Measurements from ENCODE around the gene TMEM38A. TPM values are rescaled to one million over a fixed set of nuclear protein-coding genes. Genes with fewer than 3 reads are reported as not detected.

The TMEM38A gene
- total and polyA plus RNA-seq, 9 of the 15 experiments (the other 6 are each of a cell fraction or from before 2014, with no cell fraction given): 0.35 to 2.1 (median 1.2) TPM

GRCh38 chr19:16627193-16627927 lies 33.6 kb upstream of the TMEM38A start (continued):
- TF ChIP-seq E2F4 (CRISPR knock-in tag; IDR thresholded peaks at IDR 0.05; ENCODE audit: low read depth): peak; percentile 28; the same call in 1 of the 2 replicates
- no peak for TF ChIP-seq TCFL5 (CRISPR knock-in tag; conservative IDR thresholded peaks at IDR 0.05)
- peak in 1 of 2 experiments; percentile 65; a peak in 2 of 4 replicates for TF ChIP-seq HDAC1 (IDR thresholded peaks at IDR 0.05)
- 0 out of 2 replicates have a peak, but pooled peaks have one; percentile 29 for TF ChIP-seq ZNF830 (CRISPR knock-in tag; IDR thresholded peaks at IDR 0.05)
- peak; percentile 74 for TF ChIP-seq SAP30 (IDR thresholded peaks at IDR 0.05; ENCODE audit: borderline replicate concordance, insufficient read depth, low read depth, low read length, poor library complexity, severe bottlenecking)
- TF ChIP-seq CREB5 (CRISPR knock-in tag; IDR thresholded peaks at IDR 0.05): no peak
- peak; percentile 81 for TF ChIP-seq SRSF7 (optimal IDR thresholded peaks at IDR 0.05; ENCODE audit: low read depth, low read length)
- TF ChIP-seq PRMT5 (CRISPR knock-in tag; IDR thresholded peaks at IDR 0.05): peak; percentile 88
- peak; percentile 59; the same call in 1 of the 2 replicates for TF ChIP-seq GABPB1 (CRISPR knock-in tag; IDR thresholded peaks at IDR 0.05)
- no peak for TF ChIP-seq ILF3 (IDR thresholded peaks at IDR 0.05; ENCODE audit: borderline replicate concordance)
- no peak for TF ChIP-seq SRSF1 (IDR thresholded peaks at IDR 0.05; ENCODE audit: low read depth, low read length)
- TF ChIP-seq ZFX (CRISPR knock-in tag; IDR thresholded peaks at IDR 0.05): peak; percentile 100
- no peak for TF ChIP-seq ZNF778 (CRISPR knock-in tag; IDR thresholded peaks at IDR 0.05)
- TF ChIP-seq ARID4B (CRISPR knock-in tag; IDR thresholded peaks at IDR 0.05): peak; percentile 86
- peak; percentile 16 to 46; a peak in 2 of 4 replicates for TF ChIP-seq SIN3A (IDR thresholded peaks at IDR 0.05; ENCODE audit: borderline replicate concordance in 2 of 2, control insufficient read depth in 1 of 2, low read depth in 2 of 2, low read length in 2 of 2)
- TF ChIP-seq ATF1 (CRISPR knock-in tag; IDR thresholded peaks at IDR 0.05): no peak
- TF ChIP-seq ATF1 (tag; IDR thresholded peaks at IDR 0.05): no peak
- TF ChIP-seq NKRF (IDR thresholded peaks at IDR 0.05; ENCODE audit: borderline replicate concordance): peak; percentile 57; the same call in 1 of the 2 replicates
